Astrocyte (in vitro differentiated cells and primary cell): ENCODE data around the gene KCNJ4. TPM values are rescaled to one million over a fixed set of nuclear protein-coding genes. Genes with fewer than 3 reads are reported as not detected.

Source experiments
- DNase-seq: peaks from one replicate; pipeline ENCODE4 v3.0.0-alpha.2; 2010; ENCODE audit warnings: low read depth
- FAIRE-seq: peaks from 2 replicates; lab custom pipeline; 2011; peaks lifted over from hg19 to GRCh38; lab: Jason Lieb, UNC
- H2AFZ ChIP-seq: 2 replicates; pipeline ENCODE4 v1.6.0; 2012; ENCODE audit warnings: low read depth, low read length, inconsistent platforms
- H3K27ac ChIP-seq: 2 replicates; pipeline ENCODE4 v1.5.1; 2011; ENCODE audit warnings: low read depth, low read length, inconsistent platforms
- H3K27me3 ChIP-seq: 2 replicates; pipeline ENCODE4 v1.6.0; 2011; ENCODE audit warnings: low read length, inconsistent platforms; ENCODE audit not compliant: insufficient read depth
- H3K36me3 ChIP-seq: 2 replicates; pipeline ENCODE4 v1.5.1; 2011; ENCODE audit warnings: low read length, inconsistent platforms; ENCODE audit not compliant: insufficient read depth
- H3K4me1 ChIP-seq: 2 replicates; pipeline ENCODE4 v1.5.1; 2011; ENCODE audit warnings: low read length, inconsistent platforms; ENCODE audit not compliant: insufficient read depth
- H3K4me2 ChIP-seq: 2 replicates; pipeline ENCODE4 v1.6.0; 2012; ENCODE audit warnings: low read length, inconsistent platforms
- H3K4me3 ChIP-seq: 2 replicates; pipeline ENCODE4 v1.5.1; 2011; ENCODE audit warnings: low read depth, mild to moderate bottlenecking, low read length, inconsistent platforms; ENCODE audit not compliant: insufficient read depth
- H3K79me2 ChIP-seq: 2 replicates; pipeline ENCODE4 v1.6.0; 2012; ENCODE audit warnings: mild to moderate bottlenecking, low read length, inconsistent platforms; ENCODE audit not compliant: insufficient read depth
- H3K9ac ChIP-seq: 2 replicates; pipeline ENCODE4 v1.6.0; 2012; ENCODE audit warnings: mild to moderate bottlenecking, low read length, inconsistent platforms
- H3K9me3 ChIP-seq: 2 replicates; pipeline ENCODE4 v1.5.1; 2012; ENCODE audit warnings: low read depth, mild to moderate bottlenecking, low read length, inconsistent platforms; ENCODE audit not compliant: insufficient read depth
- H4K20me1 ChIP-seq: 2 replicates; pipeline ENCODE4 v1.6.0; 2012; ENCODE audit warnings: low read length, inconsistent platforms; ENCODE audit not compliant: insufficient read depth
- H3K27ac Mint-ChIP-seq: one replicate; pipeline ENCODE4 v1.8.0; 2021; ENCODE audit warnings: mild to moderate bottlenecking, mixed read lengths; ENCODE audit not compliant: unreplicated experiment
- H3K27me3 Mint-ChIP-seq: one replicate; pipeline ENCODE4 v1.8.0; 2021; ENCODE audit warnings: low read depth, mixed read lengths; ENCODE audit not compliant: unreplicated experiment
- H3K36me3 Mint-ChIP-seq: one replicate; pipeline ENCODE4 v1.8.0; 2021; ENCODE audit warnings: low read depth, mixed read lengths; ENCODE audit not compliant: unreplicated experiment
- H3K4me1 Mint-ChIP-seq: one replicate; pipeline ENCODE4 v1.8.0; 2021; ENCODE audit warnings: low read depth, mixed read lengths; ENCODE audit not compliant: unreplicated experiment
- H3K4me3 Mint-ChIP-seq: one replicate; pipeline ENCODE4 v1.8.0; 2021; ENCODE audit warnings: mild to moderate bottlenecking, moderate library complexity, mixed read lengths; ENCODE audit not compliant: unreplicated experiment
- H3K9me3 Mint-ChIP-seq: one replicate; pipeline ENCODE4 v1.8.0; 2021; ENCODE audit warnings: mild to moderate bottlenecking, mixed read lengths; ENCODE audit not compliant: unreplicated experiment
- EZH2 ChIP-seq: IDR thresholded peaks from 2 replicates; pipeline ENCODE4 v1.6.1; 2012; ENCODE audit warnings: mild to moderate bottlenecking, low read length, inconsistent platforms; ENCODE audit not compliant: insufficient read depth
- total RNA-seq: library from RNA; stranded (reverse); gene quantifications from 2 replicates; pipeline ENCODE4 v1.2.1, GENCODE V29; 2021
- TF ChIP-seq, protein P1 (sequence below): IDR thresholded peaks from 2 replicates; pipeline ENCODE4 v1.5.1; 2011; ENCODE audit warnings: low read depth, mild to moderate bottlenecking, inconsistent platforms, low read length, moderate library complexity; ENCODE audit not compliant: insufficient read depth

The KCNJ4 gene
- total RNA-seq, 1 donor from 2014 or later: 0.30 TPM

DNA sequence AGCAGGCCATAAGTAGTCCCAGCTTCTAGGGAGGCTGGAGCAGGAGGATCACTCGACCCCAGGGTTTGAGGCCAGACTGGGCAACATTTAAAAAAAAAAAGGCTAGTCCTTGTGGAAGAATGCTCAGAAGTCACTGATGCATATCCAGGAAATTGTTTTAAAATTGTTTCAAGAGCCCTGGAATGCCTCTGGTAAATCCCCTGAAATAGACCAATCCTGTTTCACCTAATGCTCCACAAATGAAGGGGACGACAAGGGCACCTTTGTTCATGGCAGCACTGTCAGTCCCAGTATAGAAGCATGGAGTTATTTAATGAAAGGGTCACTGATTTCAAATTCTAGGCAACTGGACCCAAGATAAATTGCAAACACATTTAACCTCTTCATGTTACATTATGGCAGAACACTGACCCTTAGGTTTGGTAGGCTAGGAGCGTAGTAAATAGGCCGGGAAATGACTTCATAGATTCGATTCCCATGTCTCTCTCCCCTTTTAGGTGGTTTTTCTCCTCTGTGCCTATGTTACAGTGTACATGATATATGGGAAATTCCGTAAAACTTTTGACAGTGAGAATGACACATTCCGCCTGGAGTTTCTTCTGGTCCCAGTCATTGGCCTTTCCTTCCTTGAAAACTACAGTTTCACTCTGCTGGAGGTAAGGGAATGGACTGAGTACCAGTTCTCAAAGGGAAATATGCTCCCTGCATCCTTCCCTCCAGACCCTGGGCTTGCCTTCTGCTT lies 24.3 kb upstream of the KCNJ4 start:
- Mint-ChIP-seq H3K27me3 (no peaks in the 10 kb centered on the region), H3K36me3 (peaks cover 30% of the 10 kb centered on the region), H3K4me3 (no peak overlapping the region), H3K27ac (no peak overlapping the region), H3K4me1 (peaks cover 18% of the 10 kb centered on the region), H3K9me3 (no peaks in the 10 kb centered on the region)
- TF ChIP-seq, protein P1, sequence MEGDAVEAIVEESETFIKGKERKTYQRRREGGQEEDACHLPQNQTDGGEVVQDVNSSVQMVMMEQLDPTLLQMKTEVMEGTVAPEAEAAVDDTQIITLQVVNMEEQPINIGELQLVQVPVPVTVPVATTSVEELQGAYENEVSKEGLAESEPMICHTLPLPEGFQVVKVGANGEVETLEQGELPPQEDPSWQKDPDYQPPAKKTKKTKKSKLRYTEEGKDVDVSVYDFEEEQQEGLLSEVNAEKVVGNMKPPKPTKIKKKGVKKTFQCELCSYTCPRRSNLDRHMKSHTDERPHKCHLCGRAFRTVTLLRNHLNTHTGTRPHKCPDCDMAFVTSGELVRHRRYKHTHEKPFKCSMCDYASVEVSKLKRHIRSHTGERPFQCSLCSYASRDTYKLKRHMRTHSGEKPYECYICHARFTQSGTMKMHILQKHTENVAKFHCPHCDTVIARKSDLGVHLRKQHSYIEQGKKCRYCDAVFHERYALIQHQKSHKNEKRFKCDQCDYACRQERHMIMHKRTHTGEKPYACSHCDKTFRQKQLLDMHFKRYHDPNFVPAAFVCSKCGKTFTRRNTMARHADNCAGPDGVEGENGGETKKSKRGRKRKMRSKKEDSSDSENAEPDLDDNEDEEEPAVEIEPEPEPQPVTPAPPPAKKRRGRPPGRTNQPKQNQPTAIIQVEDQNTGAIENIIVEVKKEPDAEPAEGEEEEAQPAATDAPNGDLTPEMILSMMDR: no peak
- no peak for TF ChIP-seq EZH2
- FAIRE-seq (no peak), DNase-seq (no peak)
- Histone ChIP-seq H3K36me3 (peaks cover 56% of the 10 kb centered on the region), H4K20me1 (peaks cover 49% of the 10 kb centered on the region), H3K4me3 (no peak overlapping the region), H3K4me1 (peaks cover 1% of the 10 kb centered on the region), H3K9me3 (no peaks in the 10 kb centered on the region), H3K27me3 (no peaks in the 10 kb centered on the region), H3K79me2 (no peaks in the 10 kb centered on the region), H3K4me2 (no peak overlapping the region), H3K27ac (no peak overlapping the region), H3K9ac (no peak overlapping the region), H2AFZ (no peak overlapping the region)

DNA sequence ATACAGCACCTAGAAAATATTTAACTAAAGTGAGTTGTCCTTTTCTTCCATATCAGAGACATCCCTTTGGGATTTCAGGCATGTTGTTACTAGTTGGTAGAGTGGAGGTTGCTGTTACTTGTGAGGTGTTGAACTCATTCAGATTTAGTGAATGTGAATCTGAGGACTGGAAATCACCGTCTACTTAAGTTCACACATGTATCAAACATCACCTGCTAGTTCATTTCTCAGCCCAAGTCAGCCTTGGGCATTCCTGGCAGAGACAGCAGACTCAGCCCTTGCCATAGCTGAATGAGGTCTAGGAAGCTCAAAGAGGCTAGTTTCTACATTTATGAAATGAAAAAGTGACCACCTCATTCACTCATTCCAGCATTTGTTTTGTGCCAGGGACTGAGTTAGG lies 22.6 kb upstream of the KCNJ4 start:
- H3K4me1 ChIP-seq: peaks cover 6% of the 10 kb centered on the region
- no peak overlapping the region for H3K4me3 ChIP-seq
- Mint-ChIP-seq H3K4me1 (peaks cover 13% of the 10 kb centered on the region), H3K4me3 (peak overlapping the region; percentile 16), H3K27ac (no peak overlapping the region), H3K9me3 (no peaks in the 10 kb centered on the region), H3K27me3 (no peaks in the 10 kb centered on the region), H3K36me3 (peaks cover 17% of the 10 kb centered on the region)
- peaks cover 40% of the 10 kb centered on the region for H4K20me1 ChIP-seq
- TF ChIP-seq, protein P1: no peak
- TF ChIP-seq EZH2: no peak
- FAIRE-seq (no peak), DNase-seq (no peak)
- no peak overlapping the region for H3K4me2 ChIP-seq
- H3K36me3 ChIP-seq: peaks cover 39% of the 10 kb centered on the region
- no peak overlapping the region for H2AFZ ChIP-seq
- H3K9me3 ChIP-seq: no peaks in the 10 kb centered on the region
- H3K79me2 ChIP-seq: no peaks in the 10 kb centered on the region
- H3K9ac ChIP-seq: no peak overlapping the region
- no peak overlapping the region for H3K27ac ChIP-seq
- no peaks in the 10 kb centered on the region for H3K27me3 ChIP-seq

DNA sequence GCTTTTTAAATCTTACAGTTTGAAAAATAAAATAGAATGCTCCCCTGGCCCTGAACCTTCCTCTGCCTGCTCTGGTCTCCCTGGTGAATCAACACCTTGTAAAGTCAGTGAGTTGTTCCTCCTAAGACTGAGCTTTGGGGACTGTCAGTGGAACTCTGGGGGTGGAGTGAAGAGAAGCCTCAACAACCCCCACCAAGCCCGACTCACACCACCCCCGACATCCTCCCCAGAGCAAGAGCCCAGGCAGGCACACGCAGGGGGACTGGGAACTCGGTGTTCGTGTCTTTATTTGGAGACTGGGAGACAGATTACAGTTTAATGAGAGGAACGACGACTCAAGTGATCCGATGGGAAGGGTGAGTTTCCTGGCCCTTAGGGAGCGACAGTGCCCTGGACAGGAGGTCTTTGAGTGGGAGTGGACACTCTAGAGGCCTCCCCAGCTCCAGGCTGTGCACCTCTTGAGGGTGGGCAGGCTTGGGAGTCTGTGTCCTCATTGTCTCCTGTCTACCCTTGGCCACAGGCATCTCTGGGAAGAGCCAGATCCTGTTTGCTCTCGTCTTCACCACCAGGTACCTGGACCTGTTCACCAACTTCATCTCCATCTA lies 19.1 kb upstream of the KCNJ4 start:
- H3K4me2 ChIP-seq: no peak overlapping the region
- H3K27me3 ChIP-seq: no peaks in the 10 kb centered on the region
- peaks cover 38% of the 10 kb centered on the region for H4K20me1 ChIP-seq
- H3K9ac ChIP-seq: no peak overlapping the region
- peak overlapping the region; percentile 16 for H3K4me3 Mint-ChIP-seq
- no peaks in the 10 kb centered on the region for H3K9me3 ChIP-seq
- H3K79me2 ChIP-seq: peaks cover 25% of the 10 kb centered on the region
- H3K27ac Mint-ChIP-seq: peak overlapping the region; percentile 36
- peaks cover 10% of the 10 kb centered on the region for H3K4me1 Mint-ChIP-seq
- H3K4me3 ChIP-seq: no peak overlapping the region
- TF ChIP-seq, protein P1: no peak
- H3K36me3 ChIP-seq: peaks cover 13% of the 10 kb centered on the region
- no peak overlapping the region for H3K27ac ChIP-seq
- no peak for FAIRE-seq
- no peak for DNase-seq
- no peak overlapping the region for H2AFZ ChIP-seq
- H3K9me3 Mint-ChIP-seq: no peaks in the 10 kb centered on the region
- H3K27me3 Mint-ChIP-seq: no peaks in the 10 kb centered on the region
- peaks cover 12% of the 10 kb centered on the region for H3K4me1 ChIP-seq
- H3K36me3 Mint-ChIP-seq: peaks cover 13% of the 10 kb centered on the region
